HepG2 (cell line): ENCODE results near the gene LYZL1. TPM values are rescaled to one million over a fixed set of nuclear protein-coding genes. Genes with fewer than 3 reads are reported as not detected.

Experiments used
- ARID5B ChIP-seq: IDR thresholded peaks from 2 replicates; pipeline ENCODE4 v1.4.0; 2020; ENCODE audit warnings: mild to moderate bottlenecking, missing genetic modification reagents
- NCOA2 ChIP-seq: sonication (generic); formaldehyde crosslinking; IDR thresholded peaks from 2 replicates; pipeline ENCODE4 v1.8.0; 2022; ENCODE audit warnings: inconsistent platforms
- PATZ1 ChIP-seq: sonication (generic); formaldehyde crosslinking; IDR thresholded peaks from 2 replicates; pipeline ENCODE4 v1.4.0; 2020; ENCODE audit warnings: missing genetic modification reagents
- SKI ChIP-seq: fragments of 450-650 bp; IDR thresholded peaks from one replicate; pipeline ENCODE4 v1.6.1; 2018; ENCODE audit warnings: mild to moderate bottlenecking; ENCODE audit not compliant: partially characterized antibody
- TBL1XR1 ChIP-seq: fragments of 150-350 bp; IDR thresholded peaks from 2 replicates; pipeline ENCODE4 v1.6.1; 2014; ENCODE audit warnings: borderline replicate concordance, low read length; ENCODE audit not compliant: partially characterized antibody
- TGIF2 ChIP-seq: IDR thresholded peaks from 2 replicates; pipeline ENCODE4 v1.6.1; 2016; ENCODE audit warnings: control low read depth, missing compliant biosample characterization
- THYN1 ChIP-seq: sonication (generic); formaldehyde crosslinking; IDR thresholded peaks from 2 replicates; pipeline ENCODE4 v1.8.1; 2023; ENCODE audit warnings: low read depth, mild to moderate bottlenecking, moderate library complexity, missing genetic modification reagents, borderline replicate concordance
- ZNF687 ChIP-seq: sonication (generic); formaldehyde crosslinking; IDR thresholded peaks from 2 replicates; pipeline ENCODE4 v1.5.1; 2020; ENCODE audit warnings: mild to moderate bottlenecking, missing genetic modification reagents, moderate library complexity
- ZNF792 ChIP-seq: IDR thresholded peaks from 2 replicates; pipeline ENCODE4 v1.6.1; 2016
- ZSCAN25 ChIP-seq: sonication (generic); formaldehyde crosslinking; IDR thresholded peaks from 2 replicates; pipeline ENCODE4 v1.8.0; 2022; ENCODE audit warnings: mild to moderate bottlenecking, missing genetic modification reagents
- polyA plus RNA-seq, 8 experiments: library from polyadenylated mRNA; depleted of rRNA in 3 of 8; stranded (reverse) in 7 of 8; unstranded in 1 of 8; fragments of >200 nt; fragmentation: Illumina TruSeq in 4 of 8; extraction: Trizol in 4 of 8; gene quantifications; 2 replicates each; pipeline versions ENCODE4 v1.2.1 to v1.2.3, GENCODE V29; 2011 to 2016; ENCODE audit warnings: low read depth in 4 of 8, missing spikeins in 1 of 8, mixed read lengths in 1 of 8; ENCODE audit not compliant: insufficient read depth in 1 of 8
- total RNA-seq, 5 experiments: library from RNA; depleted of rRNA; stranded (reverse); fragments of >200 nt; fragmentation: Illumina TruSeq; extraction: Trizol; gene quantifications; 2 replicates each; pipeline ENCODE4 v1.2.3, GENCODE V29; 2016; ENCODE audit warnings: low read depth in 1 of 5
- TF ChIP-seq, protein P1 (sequence below): sonication (generic); formaldehyde crosslinking; IDR thresholded peaks from 2 replicates; pipeline ENCODE4 v1.4.0; 2020; ENCODE audit warnings: missing genetic modification reagents, borderline replicate concordance

The LYZL1 gene
- total and polyA plus RNA-seq, 2 of the 13 experiments (the other 11 are each of a cell fraction or from before 2014, with no cell fraction given), result not detected

GRCh38 chr10:29324220-29324841 lies 35.5 kb downstream of the LYZL1 start (continued):
- 0 out of 2 replicates have a peak, but pooled peaks have one; percentile 13 for TF ChIP-seq PATZ1 (CRISPR knock-in tag)
- TF ChIP-seq ZNF792 (CRISPR knock-in tag), result peak; percentile 29; the same call in 1 of the 2 replicates
- no peak for TF ChIP-seq THYN1 (CRISPR knock-in tag)
- peak; percentile 46 for TF ChIP-seq ZNF687 (CRISPR knock-in tag)
- no peak for TF ChIP-seq TGIF2 (CRISPR knock-in tag)
- TF ChIP-seq, protein P1, sequence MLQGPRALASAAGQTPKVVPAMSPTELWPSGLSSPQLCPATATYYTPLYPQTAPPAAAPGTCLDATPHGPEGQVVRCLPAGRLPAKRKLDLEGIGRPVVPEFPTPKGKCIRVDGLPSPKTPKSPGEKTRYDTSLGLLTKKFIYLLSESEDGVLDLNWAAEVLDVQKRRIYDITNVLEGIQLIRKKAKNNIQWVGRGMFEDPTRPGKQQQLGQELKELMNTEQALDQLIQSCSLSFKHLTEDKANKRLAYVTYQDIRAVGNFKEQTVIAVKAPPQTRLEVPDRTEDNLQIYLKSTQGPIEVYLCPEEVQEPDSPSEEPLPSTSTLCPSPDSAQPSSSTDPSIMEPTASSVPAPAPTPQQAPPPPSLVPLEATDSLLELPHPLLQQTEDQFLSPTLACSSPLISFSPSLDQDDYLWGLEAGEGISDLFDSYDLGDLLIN (CRISPR knock-in tag), result no peak
- peak; percentile 38 for TF ChIP-seq TBL1XR1
- TF ChIP-seq SKI, result peak; percentile 77
- peak; percentile 57 for TF ChIP-seq ARID5B
- 0 out of 2 replicates have a peak, but pooled peaks have one; percentile 9 for TF ChIP-seq ZSCAN25 (CRISPR knock-in tag)
- TF ChIP-seq NCOA2 (CRISPR knock-in tag), result 0 out of 2 replicates have a peak, but pooled peaks have one; percentile 33
